NCI-H187 (cell line): Measurements from ENCODE around the gene CA6.
"Not testable (repeated sequence)": the region's sequence is repeated elsewhere in the genome, so short reads cannot be mapped to it uniquely, and the experiment has no call there.

Source experiments
- DNase-seq, 2 experiments: peaks; one replicate each; lab custom pipeline; 2025; lab: John Stamatoyannopoulos, UW

Gene CA6

DNA sequence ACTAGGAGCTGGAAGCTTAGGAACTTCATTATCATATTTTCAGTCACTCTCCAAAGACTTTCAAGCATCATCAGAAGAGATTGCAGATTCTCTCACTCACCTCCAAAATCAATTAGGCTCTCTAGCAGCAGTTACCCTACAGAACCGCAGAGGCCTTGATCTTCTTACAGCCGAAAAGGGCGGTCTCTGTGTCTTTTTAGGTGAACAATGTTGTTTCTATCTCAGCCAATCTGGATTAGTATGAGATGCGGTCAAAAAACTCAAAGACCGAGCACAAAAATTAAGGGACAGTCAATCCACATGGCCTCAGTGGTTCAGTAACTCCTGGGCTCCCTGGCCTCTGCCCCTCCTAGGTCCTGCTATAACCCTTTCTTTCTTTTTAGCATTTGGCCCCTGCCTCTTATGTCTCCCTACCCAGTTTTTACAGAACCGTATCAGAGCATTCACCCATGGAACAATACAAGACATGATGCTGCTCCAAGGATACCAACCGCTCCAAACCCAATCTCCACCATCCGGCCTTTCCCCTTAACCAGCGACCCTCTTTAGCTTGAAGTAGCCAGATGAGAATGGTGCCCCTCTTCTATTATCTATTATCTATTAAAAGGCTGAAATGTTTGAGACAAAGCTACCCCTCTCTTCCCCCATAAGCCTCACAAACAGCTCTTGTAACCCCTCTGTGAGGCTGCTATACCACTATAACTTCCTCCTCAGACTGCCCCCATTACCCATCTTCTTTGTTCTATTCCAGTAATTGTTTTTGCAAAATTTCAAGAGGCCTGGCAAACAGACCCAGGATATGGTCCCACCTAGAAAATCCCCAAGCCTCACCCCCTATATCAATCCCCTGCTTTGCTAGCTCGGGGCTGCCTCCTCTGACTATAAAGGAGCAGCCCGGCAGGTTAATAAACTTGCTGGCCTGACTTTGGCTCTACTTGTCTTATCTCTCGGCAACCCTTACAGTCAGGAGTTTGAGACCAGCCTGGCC lies 18.7 kb upstream of the CA6 start:
- peak in 1 of 2 experiments; percentile 28 for DNase-seq

DNA sequence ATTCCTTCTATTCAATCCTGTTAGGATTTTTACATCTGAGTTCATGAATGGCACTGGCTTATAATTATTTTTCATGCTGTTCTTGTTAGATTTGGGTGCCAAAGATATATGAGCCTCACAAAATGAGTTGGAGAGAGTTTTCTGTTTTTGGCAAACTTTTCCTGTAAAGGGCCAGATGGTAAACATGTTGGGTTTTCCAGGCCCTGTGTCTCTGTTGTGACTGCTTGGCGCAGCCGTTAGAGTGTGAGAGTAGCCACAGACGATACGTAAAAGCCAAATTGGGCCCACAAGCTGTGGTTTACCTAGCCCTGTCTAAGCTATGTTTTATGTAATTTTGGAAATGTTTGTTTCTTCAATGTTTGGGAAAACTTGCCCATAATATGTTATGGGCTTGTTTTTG lies 15.6 kb upstream of the CA6 start:
- DNase-seq, result no peak

DNA sequence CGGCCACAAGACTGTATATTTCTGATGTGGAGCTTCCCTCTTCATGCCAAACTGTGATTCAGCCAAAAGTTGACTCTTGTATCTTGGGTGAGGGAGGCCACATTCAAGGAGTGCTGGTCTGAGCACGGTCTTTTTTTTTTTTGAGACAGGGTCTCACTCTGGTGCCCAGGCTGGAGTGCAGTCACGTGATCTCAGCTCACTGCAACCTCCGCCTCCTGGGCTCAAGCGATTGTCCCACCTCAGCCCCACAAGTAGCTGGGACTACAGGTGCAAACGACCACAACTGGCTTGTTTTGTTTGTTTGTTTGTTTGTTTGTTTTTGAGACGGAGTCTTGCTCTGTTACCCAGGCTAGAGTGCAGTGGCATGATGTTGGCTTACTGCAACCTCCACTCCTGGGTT lies 8.6 kb upstream of the CA6 start:
- DNase-seq, result not testable (repeated sequence)

DNA sequence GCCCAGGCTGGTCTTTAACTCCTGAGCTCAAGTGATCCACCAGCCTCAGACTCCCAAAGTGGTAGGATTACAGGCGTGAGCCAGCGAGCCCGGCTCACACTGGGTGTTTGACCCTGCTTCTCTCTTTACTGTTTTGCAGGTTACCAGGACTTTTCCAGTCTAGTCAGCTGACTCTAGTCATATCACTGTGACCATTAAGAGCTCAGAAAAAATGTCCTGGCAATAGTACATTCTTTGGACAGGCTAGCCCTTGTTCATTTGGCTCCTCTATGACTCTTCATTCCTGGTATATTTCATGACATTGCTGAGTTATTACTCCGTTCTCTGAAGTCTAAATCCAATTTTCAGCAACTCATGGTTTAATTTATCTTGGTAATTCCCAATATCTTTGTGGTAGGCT lies 8.0 kb upstream of the CA6 start:
- no peak for DNase-seq

DNA sequence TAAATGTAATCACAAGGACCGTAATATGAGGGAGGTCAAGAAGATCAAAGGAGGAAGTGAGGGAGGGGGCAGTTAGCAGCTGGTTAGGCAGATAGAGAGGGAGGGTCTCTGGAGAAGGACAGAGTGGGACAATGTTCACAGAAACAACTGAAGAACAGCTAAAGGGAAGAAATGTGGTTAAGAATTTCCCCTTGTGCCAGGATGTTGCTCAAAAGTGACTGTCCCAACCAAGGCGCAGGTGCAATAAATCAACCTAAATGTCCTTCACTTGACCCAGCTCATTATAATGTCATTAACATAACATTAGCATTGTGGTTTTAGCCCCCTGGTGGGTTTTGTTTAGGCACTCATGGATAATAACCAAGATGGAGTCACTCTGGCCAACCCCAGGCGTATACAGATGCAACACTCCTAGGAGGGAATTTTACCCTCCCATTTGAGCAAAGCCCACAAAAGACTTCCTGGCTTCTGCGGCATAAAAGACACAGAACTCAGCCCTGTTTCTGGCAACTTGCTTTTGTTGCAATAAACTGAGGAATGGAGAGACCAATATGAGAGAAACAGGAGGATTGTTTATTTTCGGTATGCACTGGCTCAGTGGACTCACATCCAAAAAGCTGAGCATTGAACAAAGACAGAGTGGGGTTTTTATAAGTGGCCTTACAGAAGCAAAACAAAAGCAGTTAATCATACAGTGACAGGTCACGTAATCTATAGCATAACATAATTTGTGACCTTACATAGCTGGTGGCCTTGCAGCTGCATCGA lies 7.3 kb upstream of the CA6 start:
- DNase-seq, result no peak

DNA sequence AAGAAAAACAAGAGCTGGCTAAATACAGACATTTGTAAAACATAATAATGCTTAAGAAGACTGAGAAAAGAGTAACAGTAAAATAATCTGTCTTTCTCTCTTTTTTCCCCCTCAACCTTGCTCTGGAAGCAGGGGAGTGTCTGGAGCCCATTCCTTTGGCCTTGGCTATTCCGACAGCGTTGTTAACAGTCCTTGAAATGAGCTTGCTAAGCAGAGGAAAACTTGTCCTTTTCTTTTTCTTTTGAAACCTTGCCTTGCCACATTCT lies 6.7 kb upstream of the CA6 start:
- DNase-seq, result no peak

DNA sequence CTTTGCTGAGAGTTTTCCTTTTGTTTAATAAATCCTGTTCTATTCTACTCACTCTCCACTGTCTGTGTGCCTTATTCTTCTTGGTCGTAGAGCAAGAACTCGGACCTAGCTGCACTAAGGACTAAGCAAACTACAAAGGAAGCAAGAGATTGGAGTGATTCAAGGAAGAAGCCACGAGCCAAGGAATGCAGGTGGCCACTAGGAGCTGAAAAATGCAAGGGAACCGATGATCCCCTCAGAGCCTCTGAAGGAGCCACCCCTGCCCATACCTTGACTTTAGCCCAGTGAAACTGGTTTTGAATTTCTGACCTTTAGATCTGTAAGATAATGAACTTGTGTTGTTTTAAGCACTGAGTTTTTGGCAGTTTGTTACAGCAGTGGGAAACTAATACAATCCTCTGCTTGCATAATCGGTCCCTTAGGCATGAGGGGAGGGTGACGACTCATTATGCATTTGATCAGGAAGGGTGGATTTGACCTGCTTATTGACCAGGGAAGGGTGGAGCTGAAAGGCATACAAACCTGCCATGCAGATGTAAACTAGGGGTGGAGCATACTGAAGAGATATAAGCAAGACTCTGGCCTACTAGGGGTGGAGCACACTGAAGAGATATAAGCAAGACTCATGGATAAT lies 6.2 kb upstream of the CA6 start:
- no peak for DNase-seq

DNA sequence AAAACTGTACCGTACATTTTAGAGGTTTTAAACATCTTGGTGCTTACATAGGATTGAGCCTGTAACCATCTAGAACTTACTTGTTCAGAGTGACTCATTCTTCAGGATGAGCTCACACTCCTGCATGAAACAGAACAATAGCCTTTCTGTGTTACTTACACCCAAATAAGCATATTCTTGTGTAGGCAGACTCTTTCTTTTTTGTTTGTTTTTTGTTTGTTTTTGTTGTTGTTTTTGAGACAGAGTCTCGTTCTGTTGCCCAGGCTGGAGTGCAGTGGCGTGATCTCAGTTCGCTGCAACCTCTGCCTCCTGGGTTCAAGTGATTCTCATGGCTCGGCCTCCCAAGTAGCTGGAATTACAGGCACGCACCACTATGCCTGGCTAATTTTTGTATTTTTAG lies 3.8 kb upstream of the CA6 start:
- DNase-seq, result no peak

DNA sequence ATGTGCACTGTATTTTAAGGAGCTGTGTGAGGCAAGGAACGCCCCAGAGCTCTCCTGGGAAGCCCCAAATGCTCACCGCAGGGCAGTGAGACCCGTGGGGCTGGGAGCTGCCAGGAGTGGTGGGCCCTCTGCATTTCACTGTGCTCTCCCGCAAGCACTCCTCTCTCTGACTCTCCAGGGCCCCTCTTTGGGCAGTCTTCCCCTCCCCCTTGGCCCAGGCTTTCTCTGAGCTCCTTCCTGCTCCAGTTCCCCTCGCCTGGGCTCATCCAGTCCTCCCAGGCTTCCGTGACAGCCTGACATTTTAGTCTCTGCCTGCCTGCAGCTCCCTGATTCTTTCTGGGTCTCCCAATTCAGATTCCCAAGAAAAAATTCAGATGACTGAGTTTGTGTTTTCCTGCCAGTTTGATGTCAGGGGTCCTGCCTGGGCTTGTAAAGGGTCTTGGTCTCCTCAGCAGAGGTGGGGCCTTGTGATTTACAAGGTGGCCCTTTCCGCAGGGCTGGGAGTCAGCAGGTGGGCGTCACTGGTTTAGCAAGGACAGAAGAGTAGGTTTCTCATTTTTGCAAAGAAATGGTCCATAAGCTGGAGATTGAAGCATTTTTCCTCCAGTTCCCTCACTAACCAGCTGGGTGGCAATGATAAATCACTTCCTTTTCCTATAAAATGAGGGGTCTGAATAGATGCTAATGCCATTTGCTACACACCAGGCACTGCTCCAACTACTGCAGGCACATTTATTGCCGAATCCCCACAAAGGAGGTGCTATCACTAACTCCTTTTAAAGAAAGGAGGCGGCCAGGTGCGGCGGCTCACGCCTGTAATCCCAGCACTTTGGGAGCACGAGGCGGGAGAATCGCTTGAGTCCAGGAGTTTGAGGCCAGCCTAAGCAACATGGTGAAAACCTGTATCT lies 1.9 kb upstream of the CA6 start:
- DNase-seq, result no peak

DNA sequence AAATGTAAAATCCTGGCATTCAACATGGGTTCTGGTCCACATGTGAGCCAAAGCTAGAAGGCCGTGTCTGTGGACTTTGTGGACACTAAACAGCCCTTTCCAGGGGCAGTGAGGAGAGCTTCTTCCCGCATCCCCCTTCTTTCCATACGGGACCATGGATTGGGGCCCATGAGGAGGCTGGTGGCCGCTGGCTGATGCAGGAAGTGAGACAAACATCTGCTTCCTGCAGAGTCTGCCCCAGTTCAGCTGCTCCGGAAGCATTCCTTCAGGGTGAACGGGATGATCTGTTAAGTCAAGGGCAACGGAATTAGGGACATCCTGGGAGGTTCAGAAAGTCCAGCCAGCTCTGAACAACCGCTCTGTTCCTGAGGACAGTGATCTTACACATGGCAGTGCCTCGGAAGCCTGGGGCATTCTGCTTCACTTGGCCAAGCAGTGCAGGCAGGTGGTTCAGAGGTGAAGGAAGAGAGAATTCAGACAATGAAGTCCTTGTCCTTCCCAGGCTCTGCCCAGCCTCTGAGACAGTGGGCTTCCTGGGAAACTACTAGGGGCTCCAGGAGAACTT lies 1.5 kb downstream of the CA6 start:
- no peak for DNase-seq

DNA sequence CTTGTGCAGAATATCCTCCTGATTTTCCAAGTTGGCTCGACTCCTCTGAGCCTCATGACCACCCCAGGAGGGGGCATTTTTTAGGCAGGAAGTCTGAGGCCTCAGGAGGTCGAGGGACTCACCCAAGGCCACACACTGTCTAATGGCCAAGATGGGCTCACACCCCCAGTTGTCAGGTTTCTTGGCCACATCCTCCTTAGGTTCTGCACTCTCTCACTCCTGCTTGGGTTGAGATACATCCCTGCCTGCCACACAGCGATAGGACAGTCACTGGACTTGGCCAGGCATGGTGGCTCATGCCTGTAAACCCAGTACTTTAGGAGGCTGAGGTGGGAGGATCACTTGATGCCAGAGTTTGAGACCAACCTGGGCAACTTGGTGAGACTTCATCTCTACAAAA lies 4.6 kb downstream of the CA6 start:
- DNase-seq, result no peak

DNA sequence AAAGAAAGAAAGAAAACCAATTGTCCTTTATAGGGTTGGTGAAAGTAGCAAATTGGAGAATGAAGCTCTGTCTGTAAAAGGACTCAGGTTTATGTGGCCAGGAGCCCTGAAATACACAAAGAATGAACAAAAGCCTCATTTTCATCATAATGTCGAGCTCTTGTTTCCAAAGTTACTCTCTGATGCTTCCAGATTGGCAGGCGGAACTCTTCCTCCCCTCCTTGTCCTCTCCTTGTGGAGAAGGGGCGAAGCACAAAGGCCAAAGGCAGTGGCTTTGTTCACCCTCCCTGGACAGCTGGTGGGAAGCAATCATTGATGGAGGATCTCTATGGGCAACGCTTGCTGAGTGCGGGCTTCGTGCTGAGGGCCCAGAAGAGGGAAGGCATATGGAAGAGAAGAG lies 5.6 kb downstream of the CA6 start:
- DNase-seq, result no peak

DNA sequence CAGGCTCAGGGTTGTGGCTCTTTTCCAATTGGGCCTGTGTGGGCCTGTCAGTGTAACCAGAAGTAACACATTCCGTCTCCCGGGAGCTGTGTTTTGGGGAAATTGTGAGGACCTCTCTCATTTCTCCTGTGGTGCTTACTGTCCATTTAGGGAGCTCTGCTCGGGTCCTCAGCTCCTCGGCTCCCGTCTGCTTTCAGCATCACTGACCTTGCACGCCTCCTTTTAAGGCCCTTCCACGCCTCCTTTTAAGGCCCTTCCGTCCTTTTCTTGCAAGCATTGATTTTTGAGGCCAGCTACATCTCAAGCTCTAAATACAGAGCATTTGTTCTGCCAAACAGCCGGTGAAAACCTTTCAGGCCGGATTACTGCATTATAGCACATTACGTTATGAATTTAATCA lies 9.7 kb downstream of the CA6 start:
- no peak for DNase-seq

DNA sequence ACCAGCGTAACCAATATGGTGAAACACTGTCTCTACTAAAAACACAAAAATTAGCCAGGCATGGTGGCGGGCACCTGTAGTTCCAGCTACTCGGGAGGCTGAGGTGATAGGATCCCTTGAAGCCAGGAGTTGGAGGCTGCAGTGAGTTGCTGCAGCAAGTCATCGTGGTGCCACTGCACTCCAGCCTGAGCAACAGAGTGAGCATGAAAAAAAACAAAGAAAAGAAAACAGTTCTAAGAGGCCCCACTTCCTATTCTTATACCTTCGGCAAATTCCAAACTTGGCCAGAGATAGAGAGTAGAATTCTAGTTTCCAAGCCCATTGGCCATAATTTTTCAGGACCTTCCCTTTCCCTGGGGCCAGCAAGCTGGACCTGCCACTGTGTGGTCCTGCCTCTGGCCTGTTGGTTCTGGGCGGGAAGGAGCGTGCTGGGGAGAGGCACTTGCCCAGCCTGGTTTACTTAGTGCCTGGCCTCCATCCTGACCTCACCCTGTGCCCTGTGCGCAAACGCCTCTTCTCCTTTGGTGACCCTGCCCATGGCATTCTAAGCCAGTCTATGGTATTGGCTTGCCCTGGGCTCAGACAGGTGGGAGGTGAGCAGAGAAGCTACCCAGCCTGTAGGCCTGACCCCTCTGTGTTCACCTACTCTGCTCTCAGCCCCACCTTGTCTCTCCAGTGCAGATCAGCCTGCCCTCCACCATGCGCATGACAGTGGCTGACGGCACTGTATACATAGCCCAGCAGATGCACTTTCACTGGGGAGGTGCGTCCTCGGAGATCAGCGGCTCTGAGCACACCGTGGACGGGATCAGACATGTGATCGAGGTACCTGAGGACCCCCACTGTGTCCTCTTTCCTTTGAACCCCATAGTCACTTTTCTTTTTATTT lies 11.0 kb downstream of the CA6 start:
- DNase-seq, result no peak

DNA sequence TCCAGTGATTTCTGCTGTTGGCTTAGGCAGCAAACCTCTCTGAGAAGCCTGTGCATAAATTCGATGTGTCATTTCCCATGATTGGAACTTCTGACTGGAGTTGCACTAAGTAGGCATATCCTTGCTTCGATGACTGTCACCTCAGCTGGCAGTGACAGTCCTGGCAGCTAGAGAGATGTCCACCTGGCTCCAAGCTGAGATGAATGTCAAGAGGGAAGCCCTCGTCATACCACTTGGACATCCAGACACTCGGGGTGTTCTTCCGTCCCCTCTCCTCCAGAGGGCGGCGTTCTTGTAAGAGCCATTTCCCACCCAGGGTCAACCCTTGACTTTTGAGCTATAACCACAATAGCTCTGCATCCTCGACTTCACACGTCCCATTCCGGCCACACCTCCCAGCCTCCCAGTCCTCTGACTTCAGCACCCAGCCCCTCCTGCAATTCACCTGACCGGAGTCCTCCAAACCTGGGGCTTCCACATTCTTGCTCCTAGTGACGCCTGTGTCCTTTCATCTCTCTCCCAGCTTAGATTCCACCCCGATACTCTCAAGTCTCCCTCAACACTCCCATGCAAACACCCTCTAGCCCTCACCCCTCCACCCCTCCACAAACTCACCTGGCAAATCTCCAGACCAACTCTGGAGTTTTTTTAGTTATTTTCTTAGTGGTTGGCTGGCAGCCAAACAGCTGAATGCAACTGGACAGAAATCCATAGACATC lies 17.3 kb downstream of the CA6 start:
- DNase-seq, result no peak

DNA sequence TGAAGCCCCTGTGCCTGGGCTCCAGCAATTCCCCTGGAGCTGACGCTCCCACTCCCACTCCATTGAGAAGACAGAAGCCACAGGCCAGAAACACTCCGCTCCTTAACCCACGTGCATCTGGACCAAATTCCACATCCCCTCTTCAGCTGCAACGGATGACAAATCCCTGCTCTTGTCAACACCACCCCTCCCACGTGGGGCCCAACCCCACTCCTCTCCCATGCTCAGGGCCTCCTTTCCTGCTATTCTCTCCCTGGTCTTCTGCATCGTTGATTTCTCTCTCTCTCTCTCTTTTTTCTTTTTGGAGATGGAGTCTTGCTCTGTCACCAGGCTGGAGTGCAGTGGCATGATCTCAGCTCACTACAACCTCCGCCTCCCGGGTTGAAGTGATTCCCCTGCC lies 18.3 kb downstream of the CA6 start:
- no peak for DNase-seq

DNA sequence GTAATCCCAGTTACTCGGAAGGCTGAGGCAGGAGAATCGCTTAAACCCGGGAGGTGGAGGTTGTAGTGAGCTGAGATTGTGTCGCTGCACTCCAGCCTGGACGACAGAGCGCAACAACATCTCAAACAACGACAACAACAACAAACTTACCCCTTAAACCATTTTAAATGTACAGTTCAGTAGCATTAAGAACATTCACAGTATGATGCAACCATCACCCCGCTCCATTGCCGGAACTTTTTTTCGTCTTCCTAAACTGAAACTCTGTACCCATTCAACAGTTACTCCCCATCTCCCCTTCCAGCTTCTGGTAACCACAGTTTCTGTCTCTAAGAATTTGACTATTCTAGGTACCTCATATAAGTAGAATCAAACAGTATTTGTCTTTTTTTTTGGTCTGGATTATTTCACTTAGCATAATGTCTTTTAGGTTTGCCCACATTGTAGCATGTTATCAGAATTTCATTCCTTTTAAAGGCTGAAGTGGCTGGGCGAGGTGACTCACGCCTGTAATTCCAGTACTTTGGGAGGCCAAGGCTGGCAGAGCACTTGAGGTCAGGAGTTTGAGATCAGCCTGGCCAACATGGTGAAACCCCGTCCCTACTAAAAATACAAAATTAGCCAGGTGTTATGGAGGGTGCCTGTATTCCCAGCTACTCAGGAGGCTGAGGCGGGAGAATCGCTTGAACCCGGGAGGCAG lies 19.6 kb downstream of the CA6 start:
- no peak for DNase-seq

DNA sequence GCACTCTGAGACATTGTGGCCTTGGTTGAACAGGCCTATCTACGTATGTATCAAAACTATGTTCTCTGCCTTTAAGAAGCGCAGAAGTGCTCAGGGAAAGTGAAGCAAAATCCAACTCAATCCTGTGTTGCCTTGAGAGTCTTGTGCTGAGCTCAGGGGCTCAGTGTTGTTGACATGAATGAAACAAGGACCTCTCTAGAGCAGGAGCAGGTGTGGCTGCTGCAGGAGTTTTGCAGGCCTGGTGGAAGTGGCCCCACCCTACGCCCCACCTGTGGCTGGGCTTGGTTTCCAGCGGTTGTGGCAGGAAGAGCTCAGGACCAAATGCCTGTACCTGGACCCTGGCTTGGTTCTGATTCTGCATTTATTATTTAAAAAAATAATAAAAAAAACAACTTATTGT lies 20.9 kb downstream of the CA6 start:
- DNase-seq, result peak; percentile 33 to 39

DNA sequence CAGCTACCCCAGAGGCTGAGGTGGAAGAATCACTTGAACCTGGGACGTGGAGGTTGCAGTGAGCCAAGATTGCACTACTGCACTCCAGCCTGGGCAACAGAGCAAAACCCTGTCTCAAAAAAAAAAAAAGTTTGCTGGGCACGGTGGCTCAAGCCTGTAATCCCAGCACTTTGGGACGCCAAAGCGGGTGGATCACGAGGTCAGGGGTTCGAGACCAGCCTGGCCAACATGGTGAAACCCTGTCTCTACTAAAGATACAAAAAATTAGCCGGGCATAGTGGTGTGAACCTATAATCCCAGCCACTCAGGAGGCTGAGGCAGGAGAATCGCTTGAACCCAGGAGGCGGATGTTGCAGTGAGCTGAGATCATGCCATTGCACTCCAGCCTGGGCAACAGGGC lies 23.2 kb downstream of the CA6 start:
- not testable (repeated sequence) for DNase-seq
